Adrenal gland (tissue), 5 donors: Measurements from ENCODE around the gene HHATL.

Experiments
- CTCF ChIP-seq, 6 experiments: fragments of 450-650 bp in 4 of 6; fragments of 200-600 bp in 2 of 6; sonication (generic) in 1 of 6; IDR thresholded peaks; 1 replicate in 5 of 6; 2 replicates in 1 of 6; pipeline versions ENCODE4 v1.5.1 to v1.8.0; 2016 to 2021; ENCODE audit warnings: antibody characterized with exemption in 6 of 6, mild to moderate bottlenecking in 2 of 6, moderate library complexity in 1 of 6
- POLR2A ChIP-seq, 2 donors: fragments of 450-650 bp; IDR thresholded peaks; one replicate each; pipeline ENCODE4 v1.6.1; 2017; ENCODE audit warnings: antibody characterized with exemption in 2 of 2, mild to moderate bottlenecking in 2 of 2, moderate library complexity in 1 of 2
- donor health status: DM: no; HTN: no; CAD: no.

- TF ChIP-seq CTCF (IDR thresholded peaks at IDR 0.05) (no peak), POLR2A (IDR thresholded peaks at IDR 0.05) (no peak)
Measured at GRCh38 chr3:42668413-42668760, 34.2 kb downstream of the HHATL start.
